GM12892 (cell line): ENCODE results near the gene MTFR2.

ENCODE experiments used
- POLR2A ChIP-seq: IDR thresholded peaks from 2 replicates; pipeline ENCODE4 v1.6.1; 2011; ENCODE audit warnings: low read depth, low read length, control low read depth
- POLR2AphosphoS5 ChIP-seq: IDR thresholded peaks from 2 replicates; pipeline ENCODE4 v1.6.1; 2011; ENCODE audit warnings: low read depth, low read length, control low read depth
- TAF1 ChIP-seq: IDR thresholded peaks from 2 replicates; pipeline ENCODE4 v1.6.1; 2011; ENCODE audit warnings: low read depth, mild to moderate bottlenecking, control low read depth, low read length, borderline replicate concordance

- TF ChIP-seq POLR2AphosphoS5, result no peak
- no peak for TF ChIP-seq POLR2A
- TF ChIP-seq TAF1, result no peak
Observed at GRCh38 chr6:136226674-136227377, 23.3 kb downstream of the MTFR2 start.
